Left forelimb (tissue), 1 donor: ENCODE measurements around the gene PSME3IP1.
"Not testable (repeated sequence)": the region's sequence is repeated elsewhere in the genome, so short reads cannot be mapped to it uniquely, and the experiment has no call there.

Source experiments
- DNase-seq: peaks from one replicate; pipeline ENCODE4 v3.0.0-alpha.2; 2018; ENCODE audit warnings: low spot score

Gene PSME3IP1

DNA sequence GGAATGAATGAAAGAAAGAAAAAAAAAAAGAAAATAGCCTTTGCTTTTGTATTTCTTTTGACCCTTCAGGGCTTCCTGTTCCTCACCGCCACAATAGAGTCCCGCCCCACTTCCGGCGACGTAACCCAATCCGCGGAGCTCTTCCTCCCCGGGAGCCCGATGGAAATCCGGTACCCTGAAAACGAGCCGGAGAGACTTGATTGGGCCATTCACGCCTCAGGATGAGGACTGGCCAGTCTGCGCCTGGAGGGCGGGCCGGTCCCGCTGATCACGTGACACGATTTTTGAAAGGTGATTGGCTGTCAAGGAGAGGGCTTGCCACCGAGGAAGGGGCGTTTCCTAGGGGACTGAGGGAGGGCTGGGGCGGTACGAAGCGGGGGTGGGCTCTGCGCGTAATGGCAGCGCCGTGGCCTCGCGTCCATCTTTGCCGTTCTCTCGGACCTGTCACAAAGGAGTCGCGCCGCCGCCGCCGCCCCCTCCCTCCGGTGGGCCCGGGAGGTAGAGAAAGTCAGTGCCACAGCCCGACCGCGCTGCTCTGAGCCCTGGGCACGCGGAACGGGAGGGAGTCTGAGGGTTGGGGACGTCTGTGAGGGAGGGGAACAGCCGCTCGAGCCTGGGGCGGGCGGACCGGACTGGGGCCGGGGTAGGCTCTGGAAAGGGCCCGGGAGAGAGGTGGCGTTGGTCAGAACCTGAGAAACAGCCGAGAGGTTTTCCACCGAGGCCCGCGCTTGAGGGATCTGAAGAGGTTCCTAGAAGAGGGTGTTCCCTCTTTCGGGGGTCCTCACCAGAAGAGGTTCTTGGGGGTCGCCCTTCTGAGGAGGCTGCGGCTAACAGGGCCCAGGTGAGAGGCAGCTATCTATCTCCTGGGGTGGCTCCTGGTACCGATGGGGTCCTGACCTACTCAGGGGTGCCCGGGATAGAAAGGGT lies at the start of gene PSME3IP1, which contains the start of gene RSPRY1:
Gene PSME3IP1 (minus strand): TSS at position 95 of the 927 bp plus-strand sequence. CDS start 12,185 bp downstream, outside the sequence.
Gene RSPRY1 (plus strand): TSS at position 385 of the 927 bp plus-strand sequence. CDS start 18,330 bp downstream, outside the sequence.
- peak; percentile 98 for DNase-seq

GRCh38 chr16:57235128-57236021 lies 49.5 kb upstream of the PSME3IP1 start:
- DNase-seq = no peak

DNA sequence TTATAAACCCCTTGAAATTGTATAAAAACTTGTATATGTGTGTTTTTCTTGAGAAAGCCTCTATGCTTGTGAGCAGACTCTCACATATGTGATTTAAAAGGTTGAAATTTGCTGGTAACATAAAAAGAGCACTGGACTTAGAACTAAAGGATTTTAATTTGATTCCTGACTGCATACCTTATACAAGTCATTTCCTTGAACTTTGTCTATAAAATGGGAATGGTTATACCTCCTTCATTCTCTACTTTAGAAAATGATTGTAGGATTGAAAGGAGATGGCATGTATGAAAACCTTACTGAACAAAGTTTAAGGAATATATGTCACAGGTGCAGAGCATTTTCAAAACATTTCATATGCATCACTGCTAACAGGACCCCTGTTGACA lies 48.9 kb upstream of the PSME3IP1 start:
- DNase-seq = no peak

DNA sequence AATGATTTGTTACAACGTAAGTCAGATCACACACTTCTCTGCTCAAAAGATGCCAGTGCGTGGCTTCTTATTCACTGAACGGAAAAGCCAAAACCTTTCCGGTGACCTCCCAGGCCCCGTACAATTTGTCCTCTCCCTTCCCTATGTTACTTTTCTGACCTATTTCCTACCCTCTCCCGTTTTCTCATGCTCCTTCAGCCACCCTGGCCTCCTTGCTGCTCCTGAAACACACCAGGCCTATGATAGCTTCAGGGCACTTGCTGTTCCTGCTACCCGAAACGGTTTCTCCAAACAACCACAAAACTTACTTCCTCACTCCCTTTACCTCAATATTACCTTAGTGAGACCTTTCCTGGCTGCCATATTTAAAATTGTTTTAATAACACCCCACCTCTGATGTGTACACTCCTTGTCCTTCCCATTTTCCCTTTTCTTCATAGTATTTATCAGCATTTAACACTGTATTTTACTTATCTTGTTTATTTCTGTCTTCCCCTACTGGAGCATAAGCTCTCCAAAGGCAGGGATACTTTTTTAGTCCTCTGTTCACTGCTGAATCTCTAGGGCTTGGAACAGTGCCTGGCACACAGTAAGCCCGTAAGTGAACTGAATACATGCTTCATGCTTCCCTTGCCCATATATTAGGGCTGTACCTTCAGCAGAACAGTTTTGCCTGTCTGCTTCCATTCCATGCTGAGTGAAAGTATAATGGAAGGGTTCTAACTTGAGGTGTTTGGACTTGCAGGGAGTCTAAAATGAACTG lies 48.3 kb upstream of the PSME3IP1 start:
- no peak for DNase-seq

DNA sequence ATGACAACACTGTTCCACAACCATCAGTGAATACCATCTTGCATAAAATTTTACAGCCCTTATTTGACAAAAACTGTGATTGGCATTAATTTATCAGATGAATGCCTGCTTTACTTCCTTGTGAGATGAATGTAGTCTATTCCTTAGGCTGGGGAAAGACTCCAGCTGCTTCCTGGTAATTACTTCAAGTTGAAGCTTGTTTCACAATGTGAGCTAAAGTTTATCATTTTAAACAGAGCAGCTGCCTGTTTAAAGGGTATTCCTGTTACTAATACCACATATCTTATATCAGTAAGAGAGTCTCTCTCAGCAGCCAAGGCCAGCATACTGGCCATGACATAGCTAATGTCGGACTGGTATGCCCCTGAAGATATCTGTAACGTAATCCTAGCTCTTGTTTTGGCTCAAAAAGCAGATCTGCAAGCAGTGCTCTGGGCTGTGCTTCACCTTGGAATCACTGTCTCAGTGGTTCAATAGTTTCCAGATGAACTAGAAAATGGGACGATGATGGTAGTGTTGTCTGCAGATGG lies 46.0 kb upstream of the PSME3IP1 start:
- DNase-seq = no peak

- DNase-seq = no peak
These were observed 43.2 kb upstream of the PSME3IP1 start for GRCh38 chr16:57229079-57229478.

GRCh38 chr16:57226701-57227621 lies 41.1 kb upstream of the PSME3IP1 start:
- no peak for DNase-seq

GRCh38 chr16:57225978-57226377 lies 40.1 kb upstream of the PSME3IP1 start:
- DNase-seq = no peak

GRCh38 chr16:57224651-57225335 lies 39.0 kb upstream of the PSME3IP1 start:
- DNase-seq = no peak

DNA sequence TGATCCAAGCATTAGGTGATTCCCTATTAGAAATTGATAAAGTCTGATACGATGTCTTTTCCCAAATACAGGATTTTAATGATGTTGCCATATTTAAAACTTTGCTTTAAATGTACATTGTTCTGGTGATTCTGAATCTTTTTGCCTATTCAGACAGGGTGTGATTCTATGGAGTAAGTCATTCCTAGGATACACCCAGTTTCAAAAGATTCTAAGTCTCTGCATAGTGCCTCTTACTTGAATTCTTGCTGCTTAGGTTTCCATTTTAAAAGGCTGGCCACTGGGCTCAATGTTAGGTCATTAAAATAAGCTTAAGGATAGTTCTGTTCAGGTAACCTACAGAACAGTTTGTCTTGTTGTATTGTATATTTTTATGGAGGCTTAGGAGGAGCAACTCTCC lies 37.2 kb upstream of the PSME3IP1 start:
- no peak for DNase-seq

DNA sequence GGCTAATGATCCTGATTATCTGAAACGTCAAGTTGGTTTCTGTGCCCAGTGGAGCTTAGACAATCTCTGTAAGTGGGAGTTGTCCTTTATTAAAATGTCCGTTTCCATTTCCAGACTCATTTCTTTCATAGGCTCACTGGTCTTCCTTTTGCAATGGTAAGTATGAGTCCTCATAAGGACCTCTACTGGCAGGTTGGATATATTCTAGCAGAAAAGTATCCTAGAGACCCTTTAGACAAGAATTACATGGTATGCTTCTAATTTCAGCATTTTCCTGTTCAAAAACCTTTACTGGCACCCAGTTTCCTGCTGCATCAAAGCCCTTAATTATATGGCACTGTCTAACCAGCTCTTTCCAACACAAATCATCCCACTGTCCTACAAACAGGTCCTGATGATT lies 31.1 kb upstream of the PSME3IP1 start:
- DNase-seq = no peak

DNA sequence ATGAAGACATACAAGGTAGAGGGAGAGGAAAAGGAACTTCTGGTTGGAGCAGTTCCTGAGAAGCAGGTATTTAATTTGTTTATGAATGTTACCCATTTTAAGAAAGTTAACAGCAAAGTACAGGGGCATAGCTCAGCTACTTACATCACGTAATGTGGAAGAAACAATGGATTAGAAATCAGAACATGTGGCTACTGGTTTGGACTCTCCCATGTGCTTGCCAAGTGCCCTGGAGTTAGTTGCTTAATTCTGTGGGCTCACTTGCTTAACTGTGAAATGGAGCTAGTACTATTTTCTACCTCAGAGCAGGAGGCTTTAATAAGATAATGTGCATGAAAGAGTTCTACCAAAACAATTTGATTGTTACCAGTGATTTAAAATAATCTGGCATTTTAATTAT lies 27.6 kb upstream of the PSME3IP1 start:
- no peak for DNase-seq

DNA sequence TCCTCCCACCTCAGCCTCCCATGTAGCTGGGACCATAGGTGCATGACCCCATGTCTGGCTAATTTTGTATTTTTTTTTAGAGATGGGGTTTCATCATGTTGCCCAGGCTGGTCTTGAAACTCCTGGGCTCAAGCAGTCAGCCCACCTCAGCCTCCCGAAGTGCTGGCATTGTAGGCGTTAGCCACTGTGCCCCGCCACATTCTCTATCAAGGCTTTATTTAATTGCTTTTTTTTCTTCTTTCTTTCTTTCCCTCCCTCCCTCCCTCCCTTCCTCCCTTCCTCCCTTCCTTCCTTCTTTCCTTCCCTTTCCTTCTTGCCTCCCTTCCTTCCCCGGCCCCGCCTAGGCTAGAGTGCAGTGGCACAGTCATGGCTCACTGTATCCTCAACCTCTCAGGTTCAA lies 23.9 kb upstream of the PSME3IP1 start:
- DNase-seq = no peak

DNA sequence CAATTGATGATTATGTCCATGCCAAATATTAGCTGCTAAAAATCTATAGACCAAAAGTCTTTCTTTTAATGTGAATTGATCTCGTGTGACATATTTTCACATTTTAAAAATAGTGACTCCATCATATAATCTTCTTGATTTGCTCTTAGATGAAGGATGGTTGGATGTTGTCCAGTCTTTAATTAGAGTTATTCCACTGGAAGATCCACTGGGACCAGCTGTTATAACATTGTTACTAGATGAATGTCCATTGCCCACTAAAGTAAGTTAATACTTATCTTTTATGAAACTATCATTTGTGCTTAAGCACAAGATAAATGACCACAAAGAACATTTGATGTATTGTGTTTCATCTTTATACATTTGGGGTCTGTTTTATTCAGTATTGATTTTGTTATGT lies 23.1 kb upstream of the PSME3IP1 start:
- DNase-seq = no peak

GRCh38 chr16:57204675-57205074 lies 18.8 kb upstream of the PSME3IP1 start:
- DNase-seq = no peak

- DNase-seq = no peak
These were observed 17.6 kb upstream of the PSME3IP1 start for GRCh38 chr16:57203451-57203850.

DNA sequence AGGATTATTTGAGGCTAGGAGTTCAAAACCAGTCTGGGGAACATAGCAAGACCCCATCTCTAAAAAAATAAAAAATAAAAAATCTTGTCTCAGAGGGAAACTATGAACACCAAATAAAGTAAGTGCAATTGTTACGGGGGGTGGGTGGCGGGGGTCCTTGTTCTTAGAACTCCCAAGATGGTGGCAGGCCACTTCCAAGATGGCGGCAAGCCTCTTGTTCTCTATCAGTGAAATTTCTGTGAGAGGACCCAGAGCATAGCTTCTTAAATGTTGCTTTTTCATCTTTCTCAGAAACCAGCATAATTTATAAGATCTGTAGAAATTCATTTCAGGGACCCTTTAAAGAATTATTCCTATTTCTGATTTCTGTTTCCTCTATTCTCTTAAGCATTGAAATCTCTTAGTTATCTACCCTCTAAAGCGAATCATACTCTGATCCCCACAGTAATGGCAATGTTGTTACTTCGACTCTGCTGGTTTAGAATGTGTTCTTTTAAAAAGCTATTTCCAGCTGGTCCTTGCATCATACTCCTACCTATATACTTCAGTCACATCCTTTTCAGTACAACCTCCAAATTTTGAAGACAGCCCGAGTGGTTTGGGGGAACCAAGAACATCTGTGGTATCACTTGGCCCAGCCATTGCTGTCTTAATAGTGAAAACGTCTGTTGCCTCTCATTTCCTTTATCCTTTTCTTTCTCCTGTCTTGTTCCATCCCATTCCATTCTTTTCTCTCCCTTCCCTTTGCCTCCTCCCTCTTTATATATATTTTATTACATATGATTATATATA lies 16.5 kb upstream of the PSME3IP1 start:
- no peak for DNase-seq

GRCh38 chr16:57200926-57201325 lies 15.1 kb upstream of the PSME3IP1 start:
- not testable (repeated sequence) for DNase-seq

GRCh38 chr16:57200321-57200720 lies 14.5 kb upstream of the PSME3IP1 start:
- DNase-seq = not testable (repeated sequence)
